Measurements from ENCODE around the gene HMGCS2.
"Not testable (repeated sequence)": the region's sequence is repeated elsewhere in the genome, so short reads cannot be mapped to it uniquely, and the experiment has no call there.

The HMGCS2 gene

GRCh38 chr1:119786473-119787050, 17.9 kb upstream of the HMGCS2 start:
- DNase-seq, result peak; percentile 39

- DNase-seq, result not testable (repeated sequence)
These were observed 17.3 kb upstream of the HMGCS2 start for GRCh38 chr1:119786046-119786445.

DNA sequence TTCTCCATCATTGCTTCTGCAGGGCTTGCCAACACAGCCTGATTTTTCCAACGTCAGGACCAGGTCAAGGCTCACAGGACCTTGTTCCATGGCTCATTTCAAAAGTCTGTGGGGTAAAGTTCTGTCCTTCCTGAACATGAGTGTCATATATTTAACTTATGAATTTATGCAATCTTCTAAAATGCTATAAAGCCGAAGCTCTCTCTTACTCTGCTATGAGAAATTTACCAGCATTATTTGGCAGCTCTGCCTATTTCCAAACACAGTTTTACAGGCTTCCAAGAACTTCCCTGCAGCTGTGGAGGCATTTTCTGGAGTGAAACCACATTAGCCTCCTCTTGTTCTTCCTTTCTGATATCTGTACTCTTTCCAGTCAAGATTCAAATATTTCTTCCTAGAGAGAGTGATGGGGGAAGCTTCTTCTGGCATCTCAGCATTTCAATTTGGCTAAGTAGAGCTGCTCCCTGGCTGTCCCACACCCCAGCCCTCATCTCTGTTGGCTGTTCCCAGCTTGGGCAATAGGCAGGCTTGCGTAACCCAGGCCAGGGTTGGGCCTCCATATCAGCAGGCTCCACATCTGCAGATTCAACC, 15.6 kb upstream of the HMGCS2 start:
- DNase-seq, result no peak

DNA sequence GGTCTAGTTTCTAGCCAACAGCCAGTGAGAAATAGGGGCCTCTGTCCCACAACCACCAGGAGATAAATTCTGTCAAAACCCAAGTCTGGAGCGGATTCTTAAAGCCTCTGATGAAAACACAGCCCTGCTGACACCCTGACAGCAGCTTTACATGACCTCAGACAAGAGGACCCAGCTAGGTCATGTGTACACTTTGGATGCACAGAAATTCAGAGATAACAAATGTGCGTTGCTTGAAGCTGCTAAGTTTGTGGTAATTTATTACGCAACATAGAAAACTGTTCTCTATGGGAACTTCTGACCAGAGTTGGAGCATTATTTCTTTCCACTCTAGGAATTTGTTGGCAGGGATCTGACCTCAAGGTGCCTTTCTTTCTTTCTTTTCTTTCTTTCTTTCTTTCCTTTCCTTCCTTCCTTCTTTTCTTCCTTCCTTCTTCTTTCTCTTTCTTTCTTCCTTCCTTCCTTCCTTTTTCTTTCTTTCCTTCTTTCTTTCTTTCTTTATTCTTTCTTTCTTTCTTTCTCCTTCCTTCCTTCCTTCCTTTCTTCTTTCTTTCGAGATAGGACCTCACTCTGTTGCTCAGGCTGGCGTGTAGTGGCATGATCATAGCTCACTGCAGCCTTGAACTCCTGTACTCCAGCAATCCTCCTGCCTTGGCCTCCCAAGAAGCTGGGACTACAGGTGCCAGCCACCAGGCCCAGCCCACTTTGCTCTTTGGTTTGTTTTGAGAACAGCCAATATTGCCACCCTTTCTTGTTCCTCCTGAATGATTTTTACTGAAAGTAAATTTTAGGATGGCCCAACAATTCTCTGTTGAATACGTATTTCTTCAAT, 14.9 kb upstream of the HMGCS2 start:
- DNase-seq, result no peak

DNA sequence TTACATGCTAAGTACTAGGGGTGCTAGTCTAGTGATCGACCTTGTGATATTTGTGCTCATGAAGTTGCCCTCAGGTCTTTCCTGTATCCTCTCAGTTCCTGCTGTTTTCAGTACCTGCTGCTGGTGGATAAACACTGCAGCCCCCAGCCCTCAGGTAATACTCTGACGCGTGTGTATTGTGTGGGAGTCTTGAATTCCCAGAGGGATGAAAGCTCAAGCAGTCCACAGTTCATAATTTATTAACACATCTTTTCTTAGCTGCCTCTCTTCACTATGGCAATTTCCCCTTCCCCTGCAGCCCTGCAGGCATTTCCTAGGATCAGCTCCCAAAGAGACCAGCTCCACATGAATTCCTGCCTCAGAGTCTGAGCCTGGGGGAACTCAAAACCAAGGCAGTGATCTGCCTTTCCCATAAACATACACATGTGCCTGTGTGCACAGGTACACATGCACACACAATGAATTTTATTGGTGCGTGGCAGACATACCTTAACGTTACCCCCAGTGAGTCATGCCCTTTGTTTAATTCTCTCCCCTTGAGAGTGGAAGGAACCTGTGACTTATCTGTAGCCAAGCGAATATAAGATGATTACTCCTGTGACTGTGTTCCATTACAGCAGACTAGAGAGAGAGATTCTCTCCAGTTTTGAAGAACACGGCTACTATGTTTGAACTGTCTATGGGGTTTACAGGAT, 14.1 kb upstream of the HMGCS2 start:
- peak; percentile 73 for DNase-seq

DNA sequence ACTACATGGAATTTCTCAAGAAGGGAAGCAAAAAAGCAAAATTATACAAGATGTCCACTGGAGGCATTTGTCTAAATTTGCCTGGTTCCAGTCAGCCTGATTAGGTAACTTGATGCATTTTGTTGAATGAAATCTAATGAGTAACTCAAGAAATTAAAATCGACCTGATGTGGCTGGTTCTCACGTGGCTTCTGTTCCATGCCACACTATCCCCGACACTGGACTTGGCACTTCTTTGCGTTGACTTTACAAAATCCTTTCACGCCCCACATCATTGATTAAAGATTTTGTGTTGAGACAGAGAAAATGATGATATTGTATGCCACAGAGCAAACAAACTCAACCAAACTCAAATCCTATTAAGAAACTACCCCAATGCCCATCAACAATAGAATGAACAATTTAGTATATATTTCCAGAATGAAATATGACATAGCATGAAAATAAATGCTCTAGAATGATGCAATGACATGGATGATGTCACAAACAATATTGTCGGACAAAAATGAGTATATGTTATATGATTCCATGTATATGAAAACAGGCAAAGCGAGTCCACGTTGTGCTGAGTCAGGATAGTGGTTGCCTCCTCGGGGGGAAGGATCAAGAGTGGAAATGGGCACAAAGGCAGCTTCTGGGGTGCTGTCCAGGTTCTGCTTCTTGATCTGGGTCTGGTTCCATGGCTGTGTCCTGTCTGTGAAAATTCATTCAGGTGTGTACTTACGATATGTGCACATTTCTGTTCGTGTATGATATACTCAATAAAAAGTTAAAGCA, 12.9 kb upstream of the HMGCS2 start:
- DNase-seq, result no peak

DNA sequence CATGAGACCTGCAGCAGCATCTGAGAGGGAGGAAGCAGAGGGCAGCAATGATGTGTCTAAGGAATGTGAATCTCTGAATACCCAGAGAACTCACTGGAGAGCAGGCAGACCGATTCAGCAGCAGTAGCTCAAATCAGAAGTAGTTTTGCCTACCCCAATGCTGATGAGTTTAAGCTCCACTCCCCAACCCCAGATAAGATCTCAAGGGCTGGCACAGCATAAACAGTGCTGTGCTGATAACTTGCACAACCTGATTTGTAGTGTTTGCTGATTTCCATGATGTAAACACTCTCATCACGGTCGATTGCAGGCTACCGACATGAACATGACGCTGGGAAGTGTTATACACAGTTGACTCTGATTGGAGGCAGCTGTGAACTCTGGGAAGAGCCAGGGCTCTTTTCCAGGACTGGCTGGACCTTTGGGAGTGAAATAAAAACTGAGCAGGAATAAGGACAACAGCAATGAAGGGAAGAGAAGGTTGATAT, 11.2 kb upstream of the HMGCS2 start:
- DNase-seq, result peak; percentile 91

DNA sequence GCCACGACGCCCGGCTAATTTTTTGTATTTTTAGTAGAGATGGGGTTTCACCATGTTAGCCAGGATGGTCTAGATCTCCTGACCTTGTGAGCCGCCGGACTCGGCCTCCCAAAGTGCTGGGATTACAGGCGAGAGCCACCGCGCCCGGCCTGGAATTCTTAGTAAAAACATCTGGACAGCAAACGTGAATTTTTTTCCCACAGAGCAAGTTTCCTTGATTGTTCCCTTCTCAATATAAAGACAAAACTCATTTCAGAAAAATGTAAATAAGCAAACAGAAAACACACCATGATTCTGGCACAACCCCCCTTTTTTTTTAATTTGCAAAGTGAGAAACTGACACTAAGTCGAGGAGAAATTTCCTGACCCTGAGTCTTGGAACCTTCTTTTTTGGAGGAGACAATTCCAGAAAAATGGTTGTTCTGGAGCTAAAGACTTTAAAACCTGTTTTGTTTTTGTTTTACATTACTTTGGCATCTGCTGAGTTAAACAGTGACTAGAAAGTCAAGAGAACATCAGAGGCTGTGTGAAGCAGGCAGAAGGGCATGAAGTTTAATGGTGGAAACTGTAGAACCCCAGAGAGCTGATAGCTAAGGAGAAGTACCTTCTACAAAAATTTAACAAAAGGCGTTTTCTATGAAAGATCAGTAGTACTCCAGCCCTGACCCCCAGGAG, 10.3 kb upstream of the HMGCS2 start:
- peak; percentile 27 for DNase-seq

DNA sequence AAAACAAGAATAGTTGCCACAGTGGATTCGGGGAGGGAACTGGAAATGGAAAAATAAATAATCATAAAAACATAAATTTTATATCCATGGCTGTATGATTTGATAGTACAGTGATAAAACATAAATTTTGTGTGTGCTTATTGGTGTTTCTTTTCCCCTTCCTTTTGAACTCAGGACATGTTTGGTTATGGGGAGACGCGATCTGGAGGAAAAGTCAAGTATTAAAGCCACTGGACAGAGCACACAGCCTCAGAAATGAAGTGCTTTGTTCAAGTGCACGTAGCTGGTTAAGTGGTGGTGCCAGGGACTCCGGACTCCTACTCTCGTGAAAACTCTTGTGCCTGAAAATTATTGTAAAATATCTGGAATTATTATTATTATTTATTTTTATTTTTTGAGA, 9.7 kb upstream of the HMGCS2 start:
- peak; percentile 29 for DNase-seq

DNA sequence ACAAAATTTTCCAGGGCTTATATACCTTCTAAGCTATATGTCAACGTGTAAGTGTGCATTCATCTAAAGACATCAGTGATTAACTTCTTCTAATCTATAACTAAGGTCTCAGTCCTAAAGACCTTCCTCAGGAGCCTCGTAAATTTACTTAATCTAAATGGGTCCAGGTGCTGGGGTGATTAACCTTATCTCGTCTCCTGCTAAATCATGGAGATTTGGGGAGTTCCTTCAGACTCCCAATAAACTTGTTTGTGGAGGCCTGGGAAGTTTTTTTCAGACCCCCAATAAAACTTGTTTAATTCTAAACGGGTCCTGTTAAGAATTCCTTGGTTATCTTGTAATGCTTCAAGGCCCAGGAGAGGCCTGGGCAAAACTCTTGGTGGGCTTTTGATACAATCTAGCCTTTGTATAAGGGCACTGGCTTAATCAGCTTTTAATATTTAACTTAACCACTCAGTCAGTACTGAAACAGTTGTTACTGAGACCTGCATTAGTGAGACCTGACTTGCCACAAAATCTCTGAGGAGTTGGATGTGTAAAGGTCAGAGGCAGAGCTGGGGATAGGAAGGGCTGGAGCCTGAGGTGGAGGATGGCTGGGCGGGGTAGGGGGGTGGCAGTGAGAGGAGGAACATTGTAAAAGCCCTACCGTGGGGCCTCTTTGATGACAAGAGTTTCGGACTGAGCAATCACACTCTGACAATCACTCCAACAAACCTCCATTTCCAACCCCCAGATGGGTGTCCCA, 6.2 kb upstream of the HMGCS2 start:
- DNase-seq, result no peak

GRCh38 chr1:119773711-119774241, 5.1 kb upstream of the HMGCS2 start:
- DNase-seq, result peak; percentile 7

DNA sequence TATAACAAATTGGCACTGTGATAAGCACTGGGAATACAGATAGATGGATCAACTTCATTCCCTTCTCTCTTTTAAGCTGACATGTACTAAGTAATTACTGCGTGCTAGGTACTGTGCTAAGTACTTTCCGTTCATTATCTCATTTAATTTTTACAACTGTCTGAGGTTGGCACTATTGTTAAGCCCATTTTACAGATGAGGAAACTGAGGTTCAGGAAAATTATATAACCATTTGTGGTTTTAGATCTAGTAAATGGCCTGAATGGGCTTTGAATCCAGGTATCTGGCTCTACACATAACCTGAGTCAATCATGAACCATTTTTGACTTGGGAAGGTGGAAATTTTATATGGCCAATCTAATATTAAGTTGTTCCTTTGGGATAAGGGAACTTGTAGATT, 3.6 kb upstream of the HMGCS2 start:
- DNase-seq, result no peak

DNA sequence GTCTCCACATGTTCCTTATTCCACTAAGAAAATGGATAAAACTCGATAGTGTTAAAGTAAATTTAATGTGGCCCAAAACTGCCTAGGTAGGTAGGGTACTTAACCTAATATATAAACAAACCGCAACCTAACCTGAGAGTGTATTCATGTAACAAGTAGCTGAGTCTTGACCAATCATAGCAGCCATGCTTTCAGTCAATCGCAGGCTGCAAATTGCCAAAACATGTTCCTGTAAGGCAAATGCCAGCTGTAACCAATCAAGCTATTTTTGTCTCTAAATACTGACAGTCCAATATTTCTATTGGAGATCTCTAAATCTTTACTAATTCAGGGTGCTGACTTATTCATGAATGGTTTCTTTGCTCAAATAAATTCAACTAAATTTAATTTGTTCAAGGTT, 3.1 kb upstream of the HMGCS2 start:
- DNase-seq, result no peak

DNA sequence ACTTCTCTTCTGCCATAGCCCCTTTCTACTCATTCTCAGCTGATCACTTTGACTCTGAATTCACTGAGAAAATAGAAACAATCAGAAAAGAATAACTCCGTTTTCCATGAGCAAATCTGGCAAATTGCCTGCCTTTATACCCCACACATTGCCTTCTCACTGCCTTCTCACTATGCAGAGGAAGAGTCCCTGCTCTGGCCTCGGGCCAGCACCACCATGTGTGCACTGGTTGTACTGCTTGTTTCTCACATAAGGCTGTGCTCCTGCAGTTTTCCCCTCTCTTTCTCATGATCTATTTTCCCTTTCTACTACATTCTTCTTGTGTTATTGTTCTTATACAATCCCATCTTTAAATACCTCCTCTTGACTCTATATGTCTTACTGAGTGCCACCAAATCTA, 2.3 kb upstream of the HMGCS2 start:
- peak; percentile 2 for DNase-seq

DNA sequence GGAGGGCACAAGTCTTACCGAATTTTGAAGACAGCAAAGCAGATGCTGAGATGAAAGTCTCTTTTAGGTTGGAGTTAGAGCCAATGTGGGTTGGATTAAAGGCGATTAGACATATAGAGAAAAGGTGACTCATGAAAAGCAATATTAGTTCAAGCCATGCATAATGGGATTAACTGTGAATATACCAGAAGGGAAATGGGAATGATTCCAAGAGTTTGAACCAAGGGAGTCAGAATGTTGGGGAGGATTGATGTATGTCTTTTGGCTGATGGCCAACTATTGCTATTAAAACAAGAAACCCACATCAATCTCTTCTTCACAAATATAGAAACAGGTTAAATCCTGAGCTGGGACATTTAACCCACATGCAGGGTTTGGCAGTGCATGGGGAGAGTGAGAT, 1.2 kb downstream of the HMGCS2 start:
- DNase-seq, result peak; percentile 23

GRCh38 chr1:119766374-119766794, 2.3 kb downstream of the HMGCS2 start:
- DNase-seq, result peak; percentile 43

DNA sequence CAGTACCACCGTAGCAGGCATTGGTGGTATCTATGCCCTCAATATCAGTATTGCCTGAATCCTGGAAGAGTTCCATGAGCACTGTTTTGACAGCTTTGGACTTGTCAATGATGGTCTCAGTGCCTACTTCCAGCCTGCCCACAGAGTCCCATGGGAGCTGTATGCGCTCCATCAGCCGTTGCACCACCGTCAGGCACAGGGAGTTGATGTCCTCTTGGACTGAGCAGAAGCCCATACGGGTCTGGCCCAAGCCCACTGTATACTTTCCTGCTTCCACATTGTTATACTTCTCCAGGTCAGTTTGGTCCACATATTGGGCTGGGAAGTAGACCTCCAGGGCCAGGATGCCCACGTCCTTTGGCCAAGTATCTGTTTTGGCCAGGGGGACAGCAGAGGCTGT, 4.5 kb downstream of the HMGCS2 start:
- DNase-seq, result no peak

GRCh38 chr1:119762953-119763352, 5.8 kb downstream of the HMGCS2 start:
- DNase-seq, result no peak

GRCh38 chr1:119762409-119762808, 6.3 kb downstream of the HMGCS2 start:
- DNase-seq, result no peak

DNA sequence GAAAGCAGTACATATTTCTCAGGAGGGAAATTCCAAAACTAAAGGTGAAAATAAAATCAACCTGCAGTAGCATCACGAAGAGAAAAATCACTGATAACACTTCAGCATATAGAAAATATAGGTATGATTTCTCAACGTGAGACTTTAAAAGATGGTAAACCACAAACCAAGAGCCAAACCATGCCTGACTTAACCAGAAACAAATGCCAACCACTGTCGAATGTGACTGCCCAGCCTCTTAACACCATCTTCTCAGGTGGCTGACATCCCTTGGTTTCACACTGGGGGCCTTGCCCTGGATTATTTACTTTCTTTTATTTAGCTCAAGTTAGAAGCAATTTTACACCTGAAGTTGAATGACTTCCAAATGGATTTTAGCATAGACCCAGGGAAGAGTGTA, 10.1 kb downstream of the HMGCS2 start:
- DNase-seq, result no peak

GRCh38 chr1:119752592-119752991, 16.1 kb downstream of the HMGCS2 start:
- DNase-seq, result no peak

Data from DMS53 (cell line).